HG03039 (cell line): ENCODE data around the gene TBC1D22A.
"Not testable (repeated sequence)": the region's sequence is repeated elsewhere in the genome, so short reads cannot be mapped to it uniquely, and the experiment has no call there.

ENCODE experiments used
- ATAC-seq: cut with Tn5 transposase; IDR thresholded peaks from one replicate; pipeline ENCODE4 v1.9.1; 2021; ENCODE audit warnings: mild to moderate bottlenecking, moderate library complexity; ENCODE audit not compliant: unreplicated experiment

The TBC1D22A gene

DNA sequence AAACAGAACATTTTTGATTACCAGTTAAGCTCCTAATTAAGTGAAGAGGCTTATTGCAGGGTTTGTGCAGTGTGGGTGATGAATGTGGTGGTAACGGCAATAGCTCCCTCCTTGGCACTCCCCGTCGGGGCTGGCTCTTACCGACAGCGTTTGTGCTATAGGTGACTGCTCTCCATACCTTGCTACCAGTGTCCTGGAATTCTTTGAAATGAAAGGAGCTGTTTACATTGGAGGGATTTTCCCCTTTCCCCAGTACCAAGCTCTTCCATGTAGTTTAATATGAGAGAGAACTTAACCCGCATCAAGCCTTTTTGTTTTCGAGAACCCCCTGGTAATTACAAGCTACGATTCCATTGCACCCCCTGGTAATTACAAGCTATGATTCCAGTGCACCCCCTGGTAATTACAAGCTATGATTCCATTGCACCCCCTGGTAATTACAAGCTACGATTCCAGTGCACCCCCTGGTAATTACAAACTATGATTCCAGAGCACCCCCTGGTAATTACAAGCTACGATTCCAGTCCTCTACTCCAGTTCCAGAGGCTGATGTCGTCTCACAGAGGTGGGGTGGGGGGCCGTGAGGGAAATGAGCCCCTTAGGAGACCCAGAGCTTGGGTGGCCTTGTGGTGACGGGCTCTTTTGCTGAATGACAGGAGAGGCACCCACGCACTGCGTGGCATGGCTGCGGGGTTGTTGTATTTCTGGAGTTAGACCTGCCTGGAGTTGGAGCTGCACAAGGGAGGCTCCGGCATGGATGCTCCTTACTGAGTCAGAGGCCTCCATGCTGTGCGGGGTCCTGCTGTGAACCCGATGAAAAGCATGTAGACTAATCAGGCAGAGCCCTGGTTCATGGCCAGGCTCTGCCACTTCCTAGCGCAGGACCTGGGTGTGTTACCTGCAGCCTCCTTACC is 205.3 kb downstream of the TBC1D22A start:
- no peak for ATAC-seq

GRCh38 chr22:46968359-46968740 is 205.9 kb downstream of the TBC1D22A start:
- ATAC-seq = no peak

DNA sequence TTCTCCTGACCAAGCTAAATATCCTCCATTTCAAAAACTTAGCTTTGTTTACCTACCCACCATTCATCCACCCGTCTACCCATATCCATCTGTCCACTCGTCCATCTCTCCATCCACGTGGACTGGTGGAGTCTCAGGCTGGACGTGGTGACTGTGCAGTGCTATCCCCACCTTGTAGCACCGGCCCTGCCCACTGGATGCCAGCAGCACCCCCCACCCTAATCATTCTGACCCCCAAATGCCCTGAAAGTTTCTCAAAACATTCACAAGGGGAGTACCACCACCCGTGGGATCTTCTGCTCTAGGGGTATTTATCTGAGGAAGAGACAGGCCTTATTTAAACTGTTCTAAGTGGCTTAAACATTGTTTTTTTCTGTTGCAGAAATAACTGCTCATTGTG is 206.4 kb downstream of the TBC1D22A start:
- ATAC-seq = no peak

DNA sequence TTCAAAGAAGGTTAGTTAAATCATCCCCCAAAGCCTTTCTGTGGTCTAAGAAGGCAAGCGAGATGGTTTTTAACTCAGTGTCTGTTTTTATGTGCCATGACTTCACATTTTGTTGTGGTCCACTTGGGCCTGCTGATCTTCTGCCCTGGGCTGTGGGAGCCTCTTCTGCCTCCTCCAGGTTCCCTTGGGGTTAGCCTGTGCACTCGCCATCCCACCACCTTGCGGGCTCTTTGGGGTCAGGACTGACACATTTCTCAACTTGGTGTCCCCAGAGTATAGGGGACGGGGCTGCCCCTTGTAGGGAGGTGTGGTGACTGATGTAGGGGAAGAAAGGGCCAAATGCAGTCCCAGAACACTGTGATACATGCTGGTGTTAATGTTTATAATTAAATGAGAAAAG is 207.0 kb downstream of the TBC1D22A start:
- peak; percentile 75 for ATAC-seq

GRCh38 chr22:46969961-46970360 is 207.5 kb downstream of the TBC1D22A start:
- ATAC-seq = no peak

- ATAC-seq = no peak
Observed at GRCh38 chr22:46970411-46971098, 208.1 kb downstream of the TBC1D22A start.

GRCh38 chr22:46971099-46971763 is 208.8 kb downstream of the TBC1D22A start:
- no peak for ATAC-seq

- no peak for ATAC-seq
Observed at GRCh38 chr22:46971764-46972125, 209.3 kb downstream of the TBC1D22A start.

- no peak for ATAC-seq
Observed at GRCh38 chr22:46972256-46972655, 209.8 kb downstream of the TBC1D22A start.

GRCh38 chr22:46972901-46973831 is 210.7 kb downstream of the TBC1D22A start:
- no peak for ATAC-seq

GRCh38 chr22:46974077-46974476 is 211.6 kb downstream of the TBC1D22A start:
- no peak for ATAC-seq

- no peak for ATAC-seq
Observed at GRCh38 chr22:46974631-46975585, 212.5 kb downstream of the TBC1D22A start.

DNA sequence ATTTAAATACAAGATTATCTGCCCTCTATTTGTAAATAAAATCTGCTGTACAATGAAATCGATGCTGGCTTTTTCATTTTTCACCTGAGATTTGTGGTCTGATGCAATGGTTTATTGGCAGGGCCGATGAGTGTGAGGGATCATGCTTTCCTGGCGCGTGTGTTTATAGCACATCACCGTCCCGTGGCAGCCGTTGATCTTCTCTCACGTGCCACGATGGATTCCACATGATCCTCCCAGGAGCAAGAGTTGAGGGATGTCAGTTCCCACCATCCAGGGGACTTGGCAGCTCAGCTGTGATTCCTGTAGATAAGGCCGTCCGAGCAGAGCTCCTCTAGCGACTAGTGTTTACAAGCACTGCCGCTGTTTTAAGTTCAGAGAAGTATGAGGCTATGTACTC is 213.7 kb downstream of the TBC1D22A start:
- no peak for ATAC-seq

DNA sequence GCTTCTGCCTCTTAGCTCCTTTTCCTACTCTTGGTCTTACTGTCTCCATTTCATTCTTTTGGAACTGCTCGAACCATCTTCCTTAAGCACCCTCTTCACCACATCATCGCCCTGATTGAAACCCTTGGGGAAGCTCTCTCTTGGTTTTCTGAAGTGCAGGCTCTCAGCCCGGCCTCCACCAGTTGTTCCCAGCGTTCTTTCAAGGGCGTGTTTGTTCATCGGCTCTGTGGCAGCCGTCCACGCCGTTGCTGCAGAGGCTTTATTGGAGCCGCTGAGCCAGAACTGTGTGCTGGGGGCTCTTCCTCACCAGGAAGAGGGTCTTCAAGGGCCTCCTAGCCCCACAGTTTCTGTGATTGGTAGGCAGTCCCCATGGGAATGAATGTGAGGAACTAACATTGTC is 214.1 kb downstream of the TBC1D22A start:
- ATAC-seq = no peak

DNA sequence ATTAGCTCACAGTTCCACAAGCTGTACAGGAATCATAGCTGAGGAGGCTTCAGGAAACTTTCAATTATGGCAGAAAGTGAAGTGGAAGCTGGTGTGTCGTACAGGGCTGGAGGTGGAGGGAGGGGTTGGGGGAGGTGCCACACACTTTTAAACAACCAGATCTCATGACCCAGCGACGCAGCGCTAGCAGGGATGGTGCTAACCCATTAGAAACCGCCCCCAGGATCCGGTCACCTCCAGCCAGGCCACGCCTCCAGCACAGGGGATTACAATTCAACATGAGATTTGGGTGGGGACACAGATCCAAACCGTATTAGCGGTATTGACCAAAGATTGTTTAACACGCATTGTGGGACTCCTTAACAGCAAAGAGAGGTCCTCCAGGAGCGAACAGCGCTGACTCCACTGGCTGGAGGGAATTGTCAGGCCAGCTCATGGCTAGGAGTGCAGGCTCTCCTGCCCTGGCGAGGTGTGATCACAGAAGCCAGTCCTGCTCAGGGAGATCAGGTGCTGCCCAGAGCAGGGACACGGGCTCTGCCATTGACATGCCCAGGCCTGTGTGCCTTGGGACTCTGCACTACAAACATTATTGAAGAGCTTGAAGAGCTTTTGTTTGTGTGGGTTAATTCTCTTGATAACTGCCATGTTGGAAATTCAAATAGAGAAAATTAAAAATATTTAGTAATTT is 215.3 kb downstream of the TBC1D22A start:
- no peak for ATAC-seq

DNA sequence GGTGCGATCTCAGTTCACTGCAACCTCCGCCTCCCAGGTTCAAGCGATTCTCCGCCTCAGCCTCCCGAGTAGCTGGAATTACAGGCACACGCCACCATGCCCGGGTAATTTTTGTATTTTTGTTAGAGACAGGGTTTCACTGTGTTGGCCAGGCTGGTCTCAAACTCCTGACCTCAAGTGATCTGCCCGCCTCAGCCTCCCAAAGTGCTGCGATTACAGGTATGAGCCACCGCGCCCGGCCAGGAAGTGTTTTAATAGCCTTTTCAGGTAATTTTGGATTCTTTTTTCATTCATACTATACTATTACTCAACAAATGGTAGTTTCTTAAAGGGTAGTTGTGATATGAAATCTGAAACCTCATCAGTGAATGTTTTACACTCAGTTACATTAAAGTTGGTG is 216.2 kb downstream of the TBC1D22A start:
- ATAC-seq = not testable (repeated sequence)

DNA sequence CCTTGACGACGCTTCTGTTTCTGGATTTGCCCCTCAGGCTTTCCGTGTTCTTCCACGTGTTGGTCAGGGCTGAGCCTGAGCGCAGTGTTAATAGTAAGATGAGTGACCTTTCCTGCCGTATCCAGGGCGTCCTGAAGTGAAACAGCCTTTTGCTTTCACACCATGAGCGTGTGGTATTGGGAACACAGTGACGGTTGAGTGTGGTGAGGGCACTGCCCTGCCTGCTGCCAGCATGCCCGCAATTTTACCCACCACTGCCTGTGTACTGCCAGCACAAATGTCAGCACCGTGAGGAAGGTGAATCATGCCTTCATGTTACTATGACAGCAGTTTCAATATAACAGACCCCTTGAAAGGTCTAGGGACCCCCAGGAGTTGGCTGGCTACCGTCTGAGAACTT is 217.1 kb downstream of the TBC1D22A start:
- ATAC-seq = no peak

- ATAC-seq = no peak
Observed at GRCh38 chr22:46980392-46980791, 217.9 kb downstream of the TBC1D22A start.

DNA sequence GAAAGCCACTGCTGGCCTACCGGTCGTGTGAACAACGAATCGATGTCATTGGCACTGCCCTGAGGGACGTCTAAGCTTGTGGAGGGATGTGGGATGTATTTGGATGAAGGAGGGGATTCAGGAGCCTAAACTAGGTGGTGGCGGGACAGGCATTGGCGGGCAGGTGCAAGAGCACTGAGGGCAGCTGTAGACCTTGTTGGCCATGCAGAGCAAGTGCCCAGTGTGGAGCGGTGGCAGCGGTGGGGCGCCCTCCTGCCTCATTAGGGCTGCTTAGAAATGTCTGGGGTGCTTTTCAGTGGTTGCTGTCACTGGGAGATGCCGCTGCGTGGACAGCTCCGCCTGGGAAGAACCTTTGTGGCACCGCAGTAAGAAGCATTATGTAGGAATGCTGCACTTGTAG is 220.2 kb downstream of the TBC1D22A start:
- no peak for ATAC-seq
